ENCODE results near the gene UNC45B. TPM values are rescaled to one million over a fixed set of nuclear protein-coding genes. Genes with fewer than 3 reads are reported as not detected.

UNC45B gene
- total RNA-seq, 1 experiment from 2014 or later = not detected

DNA sequence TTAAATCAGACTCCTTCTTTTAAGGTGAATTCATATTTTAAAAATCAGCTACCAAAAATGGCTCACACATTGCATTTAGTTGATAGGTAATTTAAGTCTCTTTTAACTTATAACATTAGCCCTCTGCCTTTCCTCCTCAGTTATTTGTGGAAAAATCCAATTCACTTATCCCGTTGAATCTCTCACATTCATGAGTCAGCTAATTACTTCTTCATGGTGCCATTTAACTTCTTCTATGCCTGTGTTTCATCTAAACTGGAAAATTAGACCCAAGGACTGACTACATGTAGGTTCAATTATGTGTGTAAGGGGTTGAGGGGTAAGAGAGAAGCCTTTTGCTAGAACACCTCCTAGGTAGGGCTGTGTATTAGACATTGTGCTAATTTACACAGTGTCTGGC is 76.8 kb downstream of the UNC45B start:
- Histone ChIP-seq H3K27ac (ENCODE audit: low read depth, low read length) (no peak overlapping the region), H4K20me1 (ENCODE audit: insufficient read depth) (no peaks in the 10 kb centered on the region), H3K79me2 (ENCODE audit: insufficient read depth, low read length) (no peaks in the 10 kb centered on the region), H3K27me3 (ENCODE audit: insufficient read depth, low read length) (0 out of 2 replicates have a peak, but pooled peaks cover 4% of the 10 kb centered on the region), H3K9me2 (ENCODE audit: insufficient read depth) (no peaks in the 10 kb centered on the region), H3K9me3 (ENCODE audit: control insufficient read depth in 1 of 2, insufficient read depth in 1 of 2, low read depth in 1 of 2, low read length in 2 of 2) (no peaks in the 10 kb centered on the region), H3K4me2 (ENCODE audit: low read length) (no peak overlapping the region), H3K4me1 (ENCODE audit: control insufficient read depth in 1 of 2, insufficient read depth in 2 of 2, low read length in 2 of 2) (no peaks in the 10 kb centered on the region), H3K9ac (ENCODE audit: low read length) (no peak overlapping the region), H2AFZ (ENCODE audit: low read depth, low read length, poor library complexity, severe bottlenecking) (no peak overlapping the region), H3K36me3 (ENCODE audit: control insufficient read depth in 1 of 2, insufficient read depth in 2 of 2, low read length in 2 of 2) (no peaks in the 10 kb centered on the region), H3K4me3 (replicated peaks in 1 of 2; ENCODE audit: low read depth in 1 of 2, low read length in 2 of 2) (no peak overlapping the region)
- no peak for TF ChIP-seq ZNF274 (IDR thresholded peaks at IDR 0.05; ENCODE audit: low read depth, low read length)
- TF ChIP-seq EZH2 (IDR thresholded peaks at IDR 0.05) = no peak
- TF ChIP-seq FOSL1 (IDR thresholded peaks at IDR 0.05; ENCODE audit: low read depth) = no peak
- no peak for TF ChIP-seq EGR1 (IDR thresholded peaks at IDR 0.05; ENCODE audit: low read depth)
- TF ChIP-seq YY1 (IDR thresholded peaks at IDR 0.05; ENCODE audit: extremely low read depth, insufficient replicate concordance, low read depth, low read length) = no peak
- TF ChIP-seq, protein P1, sequence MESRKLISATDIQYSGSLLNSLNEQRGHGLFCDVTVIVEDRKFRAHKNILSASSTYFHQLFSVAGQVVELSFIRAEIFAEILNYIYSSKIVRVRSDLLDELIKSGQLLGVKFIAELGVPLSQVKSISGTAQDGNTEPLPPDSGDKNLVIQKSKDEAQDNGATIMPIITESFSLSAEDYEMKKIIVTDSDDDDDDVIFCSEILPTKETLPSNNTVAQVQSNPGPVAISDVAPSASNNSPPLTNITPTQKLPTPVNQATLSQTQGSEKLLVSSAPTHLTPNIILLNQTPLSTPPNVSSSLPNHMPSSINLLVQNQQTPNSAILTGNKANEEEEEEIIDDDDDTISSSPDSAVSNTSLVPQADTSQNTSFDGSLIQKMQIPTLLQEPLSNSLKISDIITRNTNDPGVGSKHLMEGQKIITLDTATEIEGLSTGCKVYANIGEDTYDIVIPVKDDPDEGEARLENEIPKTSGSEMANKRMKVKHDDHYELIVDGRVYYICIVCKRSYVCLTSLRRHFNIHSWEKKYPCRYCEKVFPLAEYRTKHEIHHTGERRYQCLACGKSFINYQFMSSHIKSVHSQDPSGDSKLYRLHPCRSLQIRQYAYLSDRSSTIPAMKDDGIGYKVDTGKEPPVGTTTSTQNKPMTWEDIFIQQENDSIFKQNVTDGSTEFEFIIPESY (IDR thresholded peaks at IDR 0.05; ENCODE audit: extremely low read depth, insufficient replicate concordance, low read length) = no peak
- TF ChIP-seq SP1 (IDR thresholded peaks at IDR 0.05; ENCODE audit: low read depth) = no peak
- no peak for TF ChIP-seq SIN3A (IDR thresholded peaks at IDR 0.05; ENCODE audit: low read depth)
- TF ChIP-seq EZH2phosphoT487 (IDR thresholded peaks at IDR 0.05; ENCODE audit: borderline replicate concordance) = no peak
- no peak for TF ChIP-seq JUND (IDR thresholded peaks at IDR 0.05)
- TF ChIP-seq ZFX (IDR thresholded peaks at IDR 0.05) = no peak
- TF ChIP-seq, protein P2, sequence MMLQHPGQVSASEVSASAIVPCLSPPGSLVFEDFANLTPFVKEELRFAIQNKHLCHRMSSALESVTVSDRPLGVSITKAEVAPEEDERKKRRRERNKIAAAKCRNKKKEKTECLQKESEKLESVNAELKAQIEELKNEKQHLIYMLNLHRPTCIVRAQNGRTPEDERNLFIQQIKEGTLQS (IDR thresholded peaks at IDR 0.05) = no peak
- TF ChIP-seq POLR2A (IDR thresholded peaks at IDR 0.05; ENCODE audit: borderline replicate concordance, extremely low read depth, insufficient read depth, insufficient read length) = no peak
- no peak for TF ChIP-seq RAD21 (IDR thresholded peaks at IDR 0.05; ENCODE audit: low read depth)
- intact Hi-C loops (cut with micrococcal nuclease) = no loop called here
- POLR2A ChIA-PET = no interaction called here
- ATAC-seq (no peak), DNase-seq (ENCODE audit: low read depth, low spot score) (no peak)
- RAD21 ChIA-PET (ENCODE audit: low non-redundant PET in 1 of 2, low total read pairs in 2 of 2, uncharacterized antibody in 2 of 2, unreplicated experiment in 2 of 2) = no interaction called here
- CTCF ChIA-PET = no interaction called here
- no TSS peak for BruUV-seq (replicated peaks)
